ENCODE data around the gene NTF4. TPM values are rescaled to one million over a fixed set of nuclear protein-coding genes. Genes with fewer than 3 reads are reported as not detected.

Gene NTF4
- total and polyA plus RNA-seq, 2 donors (not counting 1 experiment from before 2014, with no cell fraction given): not detected

DNA sequence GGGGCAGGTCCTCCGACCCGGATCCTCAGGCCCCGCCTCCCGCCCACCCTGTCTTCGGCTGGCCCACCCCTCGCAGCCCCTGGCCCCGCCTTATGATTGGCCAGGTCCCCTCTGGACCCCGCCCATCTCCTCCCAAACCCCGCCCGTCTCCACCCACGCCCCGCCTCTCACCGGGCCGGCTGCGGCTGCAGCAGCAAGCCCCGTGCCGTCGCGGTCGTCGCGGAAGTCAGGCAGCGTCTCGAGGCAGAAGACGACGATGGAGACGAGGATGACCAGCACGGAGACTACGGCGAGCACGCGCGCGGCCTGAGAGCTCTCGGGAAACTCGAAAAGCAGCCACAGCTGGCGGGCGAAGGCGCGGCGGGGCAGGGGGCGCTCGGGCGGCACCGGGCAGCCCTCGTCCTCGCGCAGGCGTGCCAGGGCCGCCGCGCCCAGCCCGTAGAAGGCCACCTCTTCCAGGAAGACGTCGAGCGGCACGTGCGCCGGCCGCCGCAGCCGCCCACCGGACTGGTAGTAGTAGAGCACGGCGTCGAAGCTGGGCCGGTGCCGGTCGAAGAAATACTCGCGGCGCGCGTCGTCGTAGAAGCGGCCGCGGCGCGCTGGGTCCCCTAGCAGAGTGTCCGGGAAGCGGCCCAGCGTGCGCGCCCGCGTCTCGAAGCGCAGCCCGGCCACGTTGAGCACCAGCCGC lies 7.4 kb upstream of the NTF4 start:
- Histone ChIP-seq H3K27me3 (replicated peaks in 1 of 4; ENCODE audit: control extremely low read depth in 1 of 4, control insufficient read depth in 3 of 4, insufficient read depth in 4 of 4, low read length in 3 of 4) (peaks cover 0 to 64% (median 23%) of the 10 kb centered on the region in 4 experiments), H3K9ac (ENCODE audit: low read length) (no peak overlapping the region), H3K79me2 (ENCODE audit: control insufficient read depth, insufficient read depth, low read length) (no peaks in the 10 kb centered on the region), H3K4me2 (replicated peaks; ENCODE audit: low read depth, low read length, poor library complexity, severe bottlenecking) (peak overlapping the region; percentile 45), H3K9me3 (ENCODE audit: control extremely low read depth in 1 of 3, control insufficient read depth in 2 of 3, insufficient read depth in 1 of 3, low read length in 2 of 3) (peaks cover 0 to 20% (median 0%) of the 10 kb centered on the region in 3 donors), H4K20me1 (ENCODE audit: control insufficient read depth, insufficient read depth, low read length, poor library complexity, severe bottlenecking) (no peaks in the 10 kb centered on the region), H3K27ac (ENCODE audit: low read length in 2 of 2) (no peak overlapping the region), H3K36me3 (replicated peaks in 1 of 2; ENCODE audit: control extremely low read depth in 1 of 2, control insufficient read depth in 1 of 2, extremely low read depth in 1 of 2, insufficient read depth in 2 of 2, low read length in 1 of 2) (no peaks in the 10 kb centered on the region), H2AFZ (ENCODE audit: insufficient read depth, low read depth, low read length, poor library complexity, severe bottlenecking) (peak overlapping the region; percentile 16), H3K4me1 (ENCODE audit: control insufficient read depth in 2 of 2, insufficient read depth in 2 of 2, low read length in 2 of 2) (peaks cover 7 to 16% of the 10 kb centered on the region in 2 donors), H3K4me3 (ENCODE audit: control extremely low read depth in 1 of 5, extremely low read depth in 1 of 5, insufficient read depth in 1 of 5, low read depth in 2 of 5, low read length in 4 of 5) (no peak overlapping the region)
- H3K4me1 Mint-ChIP-seq: peaks cover 11% of the 10 kb centered on the region
- peak overlapping the region; percentile 13 for H3K4me3 Mint-ChIP-seq
- intact Hi-C loops (cut with micrococcal nuclease): no loop called here
- H3K9me3 Mint-ChIP-seq (ENCODE audit: insufficient read depth): peaks cover 1% of the 10 kb centered on the region
- peak; percentile 36 for DNase-seq
- H3K27ac Mint-ChIP-seq: no peak overlapping the region
- TF ChIP-seq, protein P1, sequence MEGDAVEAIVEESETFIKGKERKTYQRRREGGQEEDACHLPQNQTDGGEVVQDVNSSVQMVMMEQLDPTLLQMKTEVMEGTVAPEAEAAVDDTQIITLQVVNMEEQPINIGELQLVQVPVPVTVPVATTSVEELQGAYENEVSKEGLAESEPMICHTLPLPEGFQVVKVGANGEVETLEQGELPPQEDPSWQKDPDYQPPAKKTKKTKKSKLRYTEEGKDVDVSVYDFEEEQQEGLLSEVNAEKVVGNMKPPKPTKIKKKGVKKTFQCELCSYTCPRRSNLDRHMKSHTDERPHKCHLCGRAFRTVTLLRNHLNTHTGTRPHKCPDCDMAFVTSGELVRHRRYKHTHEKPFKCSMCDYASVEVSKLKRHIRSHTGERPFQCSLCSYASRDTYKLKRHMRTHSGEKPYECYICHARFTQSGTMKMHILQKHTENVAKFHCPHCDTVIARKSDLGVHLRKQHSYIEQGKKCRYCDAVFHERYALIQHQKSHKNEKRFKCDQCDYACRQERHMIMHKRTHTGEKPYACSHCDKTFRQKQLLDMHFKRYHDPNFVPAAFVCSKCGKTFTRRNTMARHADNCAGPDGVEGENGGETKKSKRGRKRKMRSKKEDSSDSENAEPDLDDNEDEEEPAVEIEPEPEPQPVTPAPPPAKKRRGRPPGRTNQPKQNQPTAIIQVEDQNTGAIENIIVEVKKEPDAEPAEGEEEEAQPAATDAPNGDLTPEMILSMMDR (IDR thresholded peaks at IDR 0.05): no peak
- TF ChIP-seq EZH2 (IDR thresholded peaks at IDR 0.05; ENCODE audit: borderline replicate concordance, insufficient read depth, low read depth, low read length, poor library complexity, severe bottlenecking): no peak
- POLR2A ChIA-PET: no interaction called here
- WGBS (ENCODE audit: insufficient coverage): 16% methylated on average over 91 of the region's 93 CpGs
- peaks cover 66% of the 10 kb centered on the region for H3K27me3 Mint-ChIP-seq
- peak; percentile 24 for ATAC-seq (ENCODE audit: low read depth)
- CTCF ChIA-PET: no interaction called here

GRCh38 chr19:49070416-49070815 lies 5.8 kb upstream of the NTF4 start:
- Mint-ChIP-seq H3K27me3 (peaks cover 77% of the 10 kb centered on the region), H3K27ac (no peak overlapping the region), H3K4me3 (peak overlapping the region; percentile 26), H3K4me1 (peaks cover 14% of the 10 kb centered on the region), H3K9me3 (ENCODE audit: insufficient read depth) (peaks cover 1% of the 10 kb centered on the region)
- Histone ChIP-seq H3K4me1 (ENCODE audit: control insufficient read depth in 2 of 2, insufficient read depth in 2 of 2, low read length in 2 of 2) (peaks cover 7 to 16% of the 10 kb centered on the region in 2 donors), H3K9me3 (ENCODE audit: control extremely low read depth in 1 of 3, control insufficient read depth in 2 of 3, insufficient read depth in 1 of 3, low read length in 2 of 3) (peaks cover 0 to 20% (median 0%) of the 10 kb centered on the region in 3 donors), H4K20me1 (ENCODE audit: control insufficient read depth, insufficient read depth, low read length, poor library complexity, severe bottlenecking) (no peaks in the 10 kb centered on the region), H3K36me3 (replicated peaks in 1 of 2; ENCODE audit: control extremely low read depth in 1 of 2, control insufficient read depth in 1 of 2, extremely low read depth in 1 of 2, insufficient read depth in 2 of 2, low read length in 1 of 2) (no peaks in the 10 kb centered on the region), H3K27me3 (replicated peaks in 1 of 4; ENCODE audit: control extremely low read depth in 1 of 4, control insufficient read depth in 3 of 4, insufficient read depth in 4 of 4, low read length in 3 of 4) (peaks cover 0 to 72% (median 31%) of the 10 kb centered on the region in 4 experiments), H3K4me2 (replicated peaks; ENCODE audit: low read depth, low read length, poor library complexity, severe bottlenecking) (no peak overlapping the region), H3K27ac (ENCODE audit: low read length in 2 of 2) (no peak overlapping the region), H2AFZ (ENCODE audit: insufficient read depth, low read depth, low read length, poor library complexity, severe bottlenecking) (no peak overlapping the region), H3K9ac (ENCODE audit: low read length) (no peak overlapping the region), H3K4me3 (ENCODE audit: control extremely low read depth in 1 of 5, extremely low read depth in 1 of 5, insufficient read depth in 1 of 5, low read depth in 2 of 5, low read length in 4 of 5) (no peak overlapping the region), H3K79me2 (ENCODE audit: control insufficient read depth, insufficient read depth, low read length) (no peaks in the 10 kb centered on the region)
- DNase-seq (no peak), ATAC-seq (ENCODE audit: low read depth) (no peak)
- ChIA-PET CTCF (interaction anchor here (0.8 to 1.5 kb wide), 3 partner anchors 12 to 138 kb away, joined by 3 to 5 read pairs (median 3); no protein-coding TSS in a partner anchor), POLR2A (interaction anchor here (0.5 kb wide), 1 partner anchor 255 kb away, joined by 3 read pairs; no protein-coding TSS in a partner anchor)
- no peak for TF ChIP-seq EZH2 (IDR thresholded peaks at IDR 0.05; ENCODE audit: borderline replicate concordance, insufficient read depth, low read depth, low read length, poor library complexity, severe bottlenecking)
- TF ChIP-seq, protein P1 (IDR thresholded peaks at IDR 0.05): no peak
- 93% methylated on average over 21 of the region's 21 CpGs for WGBS (ENCODE audit: insufficient coverage)
- intact Hi-C loops (cut with micrococcal nuclease): no loop called here

All from B cell (primary cell).